ENCODE results near the gene SLC19A2.
"Not testable (repeated sequence)": the region's sequence is repeated elsewhere in the genome, so short reads cannot be mapped to it uniquely, and the experiment has no call there.

DNA sequence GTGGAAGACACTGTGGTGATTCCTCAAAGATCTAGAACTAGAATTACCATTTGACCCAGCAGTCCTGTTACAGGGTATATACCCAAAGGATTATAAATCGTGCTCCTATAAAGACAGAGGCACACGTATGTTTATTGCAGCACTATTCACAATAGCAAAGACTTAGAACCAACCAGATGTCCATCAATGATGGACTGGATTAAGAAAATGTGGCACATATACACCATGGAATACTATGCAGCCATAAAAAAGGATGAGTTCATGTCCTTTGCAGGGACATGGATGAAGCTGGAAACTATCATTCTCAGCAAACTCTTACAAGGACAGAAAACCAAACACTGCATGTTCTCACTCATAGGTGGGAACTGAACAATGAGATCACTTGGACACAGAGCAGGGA lies 17.9 kb upstream of the SLC19A2 start:
- not testable (repeated sequence) for TF ChIP-seq CHD4 (IDR thresholded peaks at IDR 0.05; ENCODE audit: borderline replicate concordance); PHF8 (IDR thresholded peaks at IDR 0.05; ENCODE audit: borderline replicate concordance, low read depth); POLR2A (IDR thresholded peaks at IDR 0.05; ENCODE audit: low read length); NR3C1 (IDR thresholded peaks at IDR 0.05); BHLHE40 (IDR thresholded peaks at IDR 0.05; ENCODE audit: low read depth, low read length)
- TF ChIP-seq, protein P1, sequence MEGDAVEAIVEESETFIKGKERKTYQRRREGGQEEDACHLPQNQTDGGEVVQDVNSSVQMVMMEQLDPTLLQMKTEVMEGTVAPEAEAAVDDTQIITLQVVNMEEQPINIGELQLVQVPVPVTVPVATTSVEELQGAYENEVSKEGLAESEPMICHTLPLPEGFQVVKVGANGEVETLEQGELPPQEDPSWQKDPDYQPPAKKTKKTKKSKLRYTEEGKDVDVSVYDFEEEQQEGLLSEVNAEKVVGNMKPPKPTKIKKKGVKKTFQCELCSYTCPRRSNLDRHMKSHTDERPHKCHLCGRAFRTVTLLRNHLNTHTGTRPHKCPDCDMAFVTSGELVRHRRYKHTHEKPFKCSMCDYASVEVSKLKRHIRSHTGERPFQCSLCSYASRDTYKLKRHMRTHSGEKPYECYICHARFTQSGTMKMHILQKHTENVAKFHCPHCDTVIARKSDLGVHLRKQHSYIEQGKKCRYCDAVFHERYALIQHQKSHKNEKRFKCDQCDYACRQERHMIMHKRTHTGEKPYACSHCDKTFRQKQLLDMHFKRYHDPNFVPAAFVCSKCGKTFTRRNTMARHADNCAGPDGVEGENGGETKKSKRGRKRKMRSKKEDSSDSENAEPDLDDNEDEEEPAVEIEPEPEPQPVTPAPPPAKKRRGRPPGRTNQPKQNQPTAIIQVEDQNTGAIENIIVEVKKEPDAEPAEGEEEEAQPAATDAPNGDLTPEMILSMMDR (IDR thresholded peaks at IDR 0.05), result not testable (repeated sequence)
- TF ChIP-seq, protein P2, sequence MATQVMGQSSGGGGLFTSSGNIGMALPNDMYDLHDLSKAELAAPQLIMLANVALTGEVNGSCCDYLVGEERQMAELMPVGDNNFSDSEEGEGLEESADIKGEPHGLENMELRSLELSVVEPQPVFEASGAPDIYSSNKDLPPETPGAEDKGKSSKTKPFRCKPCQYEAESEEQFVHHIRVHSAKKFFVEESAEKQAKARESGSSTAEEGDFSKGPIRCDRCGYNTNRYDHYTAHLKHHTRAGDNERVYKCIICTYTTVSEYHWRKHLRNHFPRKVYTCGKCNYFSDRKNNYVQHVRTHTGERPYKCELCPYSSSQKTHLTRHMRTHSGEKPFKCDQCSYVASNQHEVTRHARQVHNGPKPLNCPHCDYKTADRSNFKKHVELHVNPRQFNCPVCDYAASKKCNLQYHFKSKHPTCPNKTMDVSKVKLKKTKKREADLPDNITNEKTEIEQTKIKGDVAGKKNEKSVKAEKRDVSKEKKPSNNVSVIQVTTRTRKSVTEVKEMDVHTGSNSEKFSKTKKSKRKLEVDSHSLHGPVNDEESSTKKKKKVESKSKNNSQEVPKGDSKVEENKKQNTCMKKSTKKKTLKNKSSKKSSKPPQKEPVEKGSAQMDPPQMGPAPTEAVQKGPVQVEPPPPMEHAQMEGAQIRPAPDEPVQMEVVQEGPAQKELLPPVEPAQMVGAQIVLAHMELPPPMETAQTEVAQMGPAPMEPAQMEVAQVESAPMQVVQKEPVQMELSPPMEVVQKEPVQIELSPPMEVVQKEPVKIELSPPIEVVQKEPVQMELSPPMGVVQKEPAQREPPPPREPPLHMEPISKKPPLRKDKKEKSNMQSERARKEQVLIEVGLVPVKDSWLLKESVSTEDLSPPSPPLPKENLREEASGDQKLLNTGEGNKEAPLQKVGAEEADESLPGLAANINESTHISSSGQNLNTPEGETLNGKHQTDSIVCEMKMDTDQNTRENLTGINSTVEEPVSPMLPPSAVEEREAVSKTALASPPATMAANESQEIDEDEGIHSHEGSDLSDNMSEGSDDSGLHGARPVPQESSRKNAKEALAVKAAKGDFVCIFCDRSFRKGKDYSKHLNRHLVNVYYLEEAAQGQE (IDR thresholded peaks at IDR 0.05), result not testable (repeated sequence)

All from A549 (cell line).